ENCODE data around the gene DLG5. TPM values are rescaled to one million over a fixed set of nuclear protein-coding genes. Genes with fewer than 3 reads are reported as not detected.

The DLG5 gene
- total and polyA plus RNA-seq, 4 donors, result 1.2 to 7.1 (median 4.6) TPM

DNA sequence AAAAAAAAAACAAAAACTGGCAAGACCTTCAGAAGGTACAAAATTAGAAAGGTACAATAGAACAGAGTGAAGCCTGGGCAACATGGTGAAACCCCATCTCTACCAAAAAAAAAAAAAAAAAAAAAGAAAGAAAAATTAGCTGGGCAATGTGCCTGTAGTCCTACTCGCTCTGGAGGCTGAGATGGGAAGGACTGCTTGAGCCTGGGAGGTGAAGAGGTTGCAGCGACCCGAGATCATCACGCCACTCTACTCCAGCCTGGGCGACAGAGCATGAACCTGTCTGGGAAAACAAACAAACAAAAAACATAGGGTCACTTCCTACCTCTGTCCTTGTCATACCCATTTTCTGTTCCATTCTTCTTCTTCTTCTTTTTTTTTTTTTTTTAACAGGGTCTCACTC, 45.6 kb upstream of the DLG5 start:
- no peak for DNase-seq (ENCODE audit: low spot score)
- TF ChIP-seq RXRA (IDR thresholded peaks at IDR 0.05) (no peak), HNF4G (IDR thresholded peaks at IDR 0.05) (no peak), EGR1 (IDR thresholded peaks at IDR 0.05; ENCODE audit: low read depth in 2 of 2) (no peak), HNF4A (conservative IDR thresholded peaks at IDR 0.05) (no peak), SP1 (IDR thresholded peaks at IDR 0.05) (no peak), RAD21 (IDR thresholded peaks at IDR 0.05) (no peak), NR2F2 (IDR thresholded peaks at IDR 0.05) (no peak), FOXA2 (IDR thresholded peaks at IDR 0.05) (no peak), YY1 (IDR thresholded peaks at IDR 0.05) (no peak), FOXA1 (IDR thresholded peaks at IDR 0.05) (no peak), TAF1 (conservative IDR thresholded peaks at IDR 0.05) (no peak), GABPA (IDR thresholded peaks at IDR 0.05 in 1 of 2, conservative IDR thresholded peaks at IDR 0.05 in 1 of 2) (no peak)
- TF ChIP-seq, protein P1, sequence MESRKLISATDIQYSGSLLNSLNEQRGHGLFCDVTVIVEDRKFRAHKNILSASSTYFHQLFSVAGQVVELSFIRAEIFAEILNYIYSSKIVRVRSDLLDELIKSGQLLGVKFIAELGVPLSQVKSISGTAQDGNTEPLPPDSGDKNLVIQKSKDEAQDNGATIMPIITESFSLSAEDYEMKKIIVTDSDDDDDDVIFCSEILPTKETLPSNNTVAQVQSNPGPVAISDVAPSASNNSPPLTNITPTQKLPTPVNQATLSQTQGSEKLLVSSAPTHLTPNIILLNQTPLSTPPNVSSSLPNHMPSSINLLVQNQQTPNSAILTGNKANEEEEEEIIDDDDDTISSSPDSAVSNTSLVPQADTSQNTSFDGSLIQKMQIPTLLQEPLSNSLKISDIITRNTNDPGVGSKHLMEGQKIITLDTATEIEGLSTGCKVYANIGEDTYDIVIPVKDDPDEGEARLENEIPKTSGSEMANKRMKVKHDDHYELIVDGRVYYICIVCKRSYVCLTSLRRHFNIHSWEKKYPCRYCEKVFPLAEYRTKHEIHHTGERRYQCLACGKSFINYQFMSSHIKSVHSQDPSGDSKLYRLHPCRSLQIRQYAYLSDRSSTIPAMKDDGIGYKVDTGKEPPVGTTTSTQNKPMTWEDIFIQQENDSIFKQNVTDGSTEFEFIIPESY (IDR thresholded peaks at IDR 0.05), result no peak
- TF ChIP-seq, protein P2, sequence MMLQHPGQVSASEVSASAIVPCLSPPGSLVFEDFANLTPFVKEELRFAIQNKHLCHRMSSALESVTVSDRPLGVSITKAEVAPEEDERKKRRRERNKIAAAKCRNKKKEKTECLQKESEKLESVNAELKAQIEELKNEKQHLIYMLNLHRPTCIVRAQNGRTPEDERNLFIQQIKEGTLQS (IDR thresholded peaks at IDR 0.05), result no peak
- TF ChIP-seq, protein P3, sequence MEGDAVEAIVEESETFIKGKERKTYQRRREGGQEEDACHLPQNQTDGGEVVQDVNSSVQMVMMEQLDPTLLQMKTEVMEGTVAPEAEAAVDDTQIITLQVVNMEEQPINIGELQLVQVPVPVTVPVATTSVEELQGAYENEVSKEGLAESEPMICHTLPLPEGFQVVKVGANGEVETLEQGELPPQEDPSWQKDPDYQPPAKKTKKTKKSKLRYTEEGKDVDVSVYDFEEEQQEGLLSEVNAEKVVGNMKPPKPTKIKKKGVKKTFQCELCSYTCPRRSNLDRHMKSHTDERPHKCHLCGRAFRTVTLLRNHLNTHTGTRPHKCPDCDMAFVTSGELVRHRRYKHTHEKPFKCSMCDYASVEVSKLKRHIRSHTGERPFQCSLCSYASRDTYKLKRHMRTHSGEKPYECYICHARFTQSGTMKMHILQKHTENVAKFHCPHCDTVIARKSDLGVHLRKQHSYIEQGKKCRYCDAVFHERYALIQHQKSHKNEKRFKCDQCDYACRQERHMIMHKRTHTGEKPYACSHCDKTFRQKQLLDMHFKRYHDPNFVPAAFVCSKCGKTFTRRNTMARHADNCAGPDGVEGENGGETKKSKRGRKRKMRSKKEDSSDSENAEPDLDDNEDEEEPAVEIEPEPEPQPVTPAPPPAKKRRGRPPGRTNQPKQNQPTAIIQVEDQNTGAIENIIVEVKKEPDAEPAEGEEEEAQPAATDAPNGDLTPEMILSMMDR (IDR thresholded peaks at IDR 0.05; ENCODE audit: low read depth, low read length, missing input control), result no peak
- Histone ChIP-seq H3K36me3 (ENCODE audit: control insufficient read depth in 4 of 4, insufficient read depth in 3 of 4, low read depth in 1 of 4, low read length in 3 of 4) (peaks cover 1 to 6% (median 3%) of the 10 kb centered on the region in 4 donors), H3K4me3 (ENCODE audit: low read depth in 1 of 3, low read length in 3 of 3) (no peak overlapping the region), H3K4me1 (ENCODE audit: control insufficient read depth in 4 of 4, insufficient read depth in 4 of 4, low read length in 3 of 4) (peaks cover 12 to 19% (median 17%) of the 10 kb centered on the region in 4 donors), H3K27me3 (ENCODE audit: control insufficient read depth in 4 of 4, insufficient read depth in 4 of 4, low read length in 3 of 4) (no peaks in the 10 kb centered on the region), H3K9me3 (ENCODE audit: control insufficient read depth in 4 of 4, low read length in 3 of 4) (no peaks in the 10 kb centered on the region), H3K27ac (ENCODE audit: low read depth in 1 of 2, low read length in 2 of 2) (no peak overlapping the region), H3K9ac (ENCODE audit: low read depth in 1 of 2, low read length in 2 of 2) (no peak overlapping the region)
- WGBS, result 88% methylated on average over 5 of the region's 5 CpGs

DNA sequence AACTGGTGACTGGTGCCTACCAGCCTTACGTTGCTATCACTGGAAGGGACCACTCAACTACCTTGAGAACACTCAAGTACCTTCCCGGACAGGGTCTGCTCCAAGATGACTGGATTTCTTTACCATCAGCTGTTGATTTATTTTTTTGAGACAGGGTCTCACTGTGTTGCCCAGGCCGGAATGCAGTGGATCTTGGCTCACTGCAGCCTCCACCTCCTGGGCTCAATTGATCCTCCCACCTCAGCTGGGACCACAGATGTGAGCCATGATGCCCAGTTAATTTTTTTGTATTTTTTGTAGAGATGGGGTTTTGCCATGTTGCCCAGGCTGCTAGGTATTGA, 45.2 kb upstream of the DLG5 start:
- H3K4me1 ChIP-seq (ENCODE audit: control insufficient read depth in 4 of 4, insufficient read depth in 4 of 4, low read length in 3 of 4), result peaks cover 12 to 19% (median 17%) of the 10 kb centered on the region in 4 donors
- no peak overlapping the region for H3K9ac ChIP-seq (ENCODE audit: low read depth in 1 of 2, low read length in 2 of 2)
- DNase-seq (ENCODE audit: low spot score), result no peak
- no peak overlapping the region for H3K4me3 ChIP-seq (ENCODE audit: low read depth in 1 of 3, low read length in 3 of 3)
- no peaks in the 10 kb centered on the region for H3K27me3 ChIP-seq (ENCODE audit: control insufficient read depth in 4 of 4, insufficient read depth in 4 of 4, low read length in 3 of 4)
- peaks cover 0 to 2% (median 1%) of the 10 kb centered on the region in 4 donors for H3K36me3 ChIP-seq (ENCODE audit: control insufficient read depth in 4 of 4, insufficient read depth in 3 of 4, low read depth in 1 of 4, low read length in 3 of 4)
- H3K27ac ChIP-seq (ENCODE audit: low read depth in 1 of 2, low read length in 2 of 2), result peak overlapping the region; percentile 58 to 78
- no peaks in the 10 kb centered on the region for H3K9me3 ChIP-seq (ENCODE audit: control insufficient read depth in 4 of 4, low read length in 3 of 4)
- TF ChIP-seq GABPA (IDR thresholded peaks at IDR 0.05 in 1 of 2, conservative IDR thresholded peaks at IDR 0.05 in 1 of 2) (no peak), FOXA2 (IDR thresholded peaks at IDR 0.05) (no peak), NR2F2 (IDR thresholded peaks at IDR 0.05) (no peak), EGR1 (IDR thresholded peaks at IDR 0.05; ENCODE audit: low read depth in 2 of 2) (no peak), JUND (IDR thresholded peaks at IDR 0.05) (no peak), RAD21 (IDR thresholded peaks at IDR 0.05) (no peak), FOXA1 (IDR thresholded peaks at IDR 0.05) (no peak), HNF4G (IDR thresholded peaks at IDR 0.05) (no peak), TAF1 (conservative IDR thresholded peaks at IDR 0.05) (no peak)
- TF ChIP-seq, protein P2 (IDR thresholded peaks at IDR 0.05), result no peak
- TF ChIP-seq, protein P3 (IDR thresholded peaks at IDR 0.05; ENCODE audit: low read depth, low read length, missing input control), result no peak
- TF ChIP-seq, protein P4, sequence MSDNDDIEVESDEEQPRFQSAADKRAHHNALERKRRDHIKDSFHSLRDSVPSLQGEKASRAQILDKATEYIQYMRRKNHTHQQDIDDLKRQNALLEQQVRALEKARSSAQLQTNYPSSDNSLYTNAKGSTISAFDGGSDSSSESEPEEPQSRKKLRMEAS (IDR thresholded peaks at IDR 0.05), result no peak
- TF ChIP-seq, protein P5, sequence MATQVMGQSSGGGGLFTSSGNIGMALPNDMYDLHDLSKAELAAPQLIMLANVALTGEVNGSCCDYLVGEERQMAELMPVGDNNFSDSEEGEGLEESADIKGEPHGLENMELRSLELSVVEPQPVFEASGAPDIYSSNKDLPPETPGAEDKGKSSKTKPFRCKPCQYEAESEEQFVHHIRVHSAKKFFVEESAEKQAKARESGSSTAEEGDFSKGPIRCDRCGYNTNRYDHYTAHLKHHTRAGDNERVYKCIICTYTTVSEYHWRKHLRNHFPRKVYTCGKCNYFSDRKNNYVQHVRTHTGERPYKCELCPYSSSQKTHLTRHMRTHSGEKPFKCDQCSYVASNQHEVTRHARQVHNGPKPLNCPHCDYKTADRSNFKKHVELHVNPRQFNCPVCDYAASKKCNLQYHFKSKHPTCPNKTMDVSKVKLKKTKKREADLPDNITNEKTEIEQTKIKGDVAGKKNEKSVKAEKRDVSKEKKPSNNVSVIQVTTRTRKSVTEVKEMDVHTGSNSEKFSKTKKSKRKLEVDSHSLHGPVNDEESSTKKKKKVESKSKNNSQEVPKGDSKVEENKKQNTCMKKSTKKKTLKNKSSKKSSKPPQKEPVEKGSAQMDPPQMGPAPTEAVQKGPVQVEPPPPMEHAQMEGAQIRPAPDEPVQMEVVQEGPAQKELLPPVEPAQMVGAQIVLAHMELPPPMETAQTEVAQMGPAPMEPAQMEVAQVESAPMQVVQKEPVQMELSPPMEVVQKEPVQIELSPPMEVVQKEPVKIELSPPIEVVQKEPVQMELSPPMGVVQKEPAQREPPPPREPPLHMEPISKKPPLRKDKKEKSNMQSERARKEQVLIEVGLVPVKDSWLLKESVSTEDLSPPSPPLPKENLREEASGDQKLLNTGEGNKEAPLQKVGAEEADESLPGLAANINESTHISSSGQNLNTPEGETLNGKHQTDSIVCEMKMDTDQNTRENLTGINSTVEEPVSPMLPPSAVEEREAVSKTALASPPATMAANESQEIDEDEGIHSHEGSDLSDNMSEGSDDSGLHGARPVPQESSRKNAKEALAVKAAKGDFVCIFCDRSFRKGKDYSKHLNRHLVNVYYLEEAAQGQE (IDR thresholded peaks at IDR 0.05), result no peak
- WGBS, result 96% methylated on average over 3 of the region's 3 CpGs
